LNCAP (cell line): ENCODE results near the gene G6PC1.

Experiments used
- TF ChIP-seq, protein P1 (sequence below): fragments of 450-650 bp; IDR thresholded peaks from 2 replicates; pipeline ENCODE4 v1.5.1; 2017; ENCODE audit warnings: mild to moderate bottlenecking

Gene G6PC1

DNA sequence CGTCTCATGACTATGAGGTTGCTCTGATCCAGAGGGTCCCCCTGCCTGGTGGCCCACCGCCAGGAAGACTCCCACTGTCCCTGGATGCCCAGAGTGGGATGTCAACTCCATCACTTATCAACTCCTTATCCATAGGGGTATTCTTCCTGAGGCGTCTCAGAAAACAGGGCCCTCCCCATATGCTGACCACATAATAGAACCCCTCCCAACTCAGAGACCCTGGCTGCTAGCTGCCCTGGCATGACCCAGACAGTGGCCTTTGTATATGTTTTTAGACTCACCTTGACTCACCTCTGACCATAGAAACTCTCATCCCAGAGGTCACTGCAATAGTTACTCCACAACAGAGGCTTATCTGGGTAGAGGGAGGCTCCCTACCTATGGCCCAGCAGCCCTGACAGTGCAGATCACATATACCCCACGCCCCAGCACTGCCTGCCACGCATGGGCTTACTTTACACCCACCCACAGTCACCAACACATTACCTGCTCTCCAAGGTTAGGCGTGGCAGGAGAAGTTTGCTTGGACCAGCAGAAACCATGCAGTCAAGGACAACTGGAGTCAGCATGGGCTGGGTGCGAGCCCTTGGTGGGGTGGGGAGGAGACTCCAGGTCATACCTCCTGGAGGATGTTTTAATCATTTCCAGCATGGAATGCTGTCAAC lies 2.3 kb upstream of the G6PC1 start:
- TF ChIP-seq, protein P1, sequence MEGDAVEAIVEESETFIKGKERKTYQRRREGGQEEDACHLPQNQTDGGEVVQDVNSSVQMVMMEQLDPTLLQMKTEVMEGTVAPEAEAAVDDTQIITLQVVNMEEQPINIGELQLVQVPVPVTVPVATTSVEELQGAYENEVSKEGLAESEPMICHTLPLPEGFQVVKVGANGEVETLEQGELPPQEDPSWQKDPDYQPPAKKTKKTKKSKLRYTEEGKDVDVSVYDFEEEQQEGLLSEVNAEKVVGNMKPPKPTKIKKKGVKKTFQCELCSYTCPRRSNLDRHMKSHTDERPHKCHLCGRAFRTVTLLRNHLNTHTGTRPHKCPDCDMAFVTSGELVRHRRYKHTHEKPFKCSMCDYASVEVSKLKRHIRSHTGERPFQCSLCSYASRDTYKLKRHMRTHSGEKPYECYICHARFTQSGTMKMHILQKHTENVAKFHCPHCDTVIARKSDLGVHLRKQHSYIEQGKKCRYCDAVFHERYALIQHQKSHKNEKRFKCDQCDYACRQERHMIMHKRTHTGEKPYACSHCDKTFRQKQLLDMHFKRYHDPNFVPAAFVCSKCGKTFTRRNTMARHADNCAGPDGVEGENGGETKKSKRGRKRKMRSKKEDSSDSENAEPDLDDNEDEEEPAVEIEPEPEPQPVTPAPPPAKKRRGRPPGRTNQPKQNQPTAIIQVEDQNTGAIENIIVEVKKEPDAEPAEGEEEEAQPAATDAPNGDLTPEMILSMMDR = no peak

DNA sequence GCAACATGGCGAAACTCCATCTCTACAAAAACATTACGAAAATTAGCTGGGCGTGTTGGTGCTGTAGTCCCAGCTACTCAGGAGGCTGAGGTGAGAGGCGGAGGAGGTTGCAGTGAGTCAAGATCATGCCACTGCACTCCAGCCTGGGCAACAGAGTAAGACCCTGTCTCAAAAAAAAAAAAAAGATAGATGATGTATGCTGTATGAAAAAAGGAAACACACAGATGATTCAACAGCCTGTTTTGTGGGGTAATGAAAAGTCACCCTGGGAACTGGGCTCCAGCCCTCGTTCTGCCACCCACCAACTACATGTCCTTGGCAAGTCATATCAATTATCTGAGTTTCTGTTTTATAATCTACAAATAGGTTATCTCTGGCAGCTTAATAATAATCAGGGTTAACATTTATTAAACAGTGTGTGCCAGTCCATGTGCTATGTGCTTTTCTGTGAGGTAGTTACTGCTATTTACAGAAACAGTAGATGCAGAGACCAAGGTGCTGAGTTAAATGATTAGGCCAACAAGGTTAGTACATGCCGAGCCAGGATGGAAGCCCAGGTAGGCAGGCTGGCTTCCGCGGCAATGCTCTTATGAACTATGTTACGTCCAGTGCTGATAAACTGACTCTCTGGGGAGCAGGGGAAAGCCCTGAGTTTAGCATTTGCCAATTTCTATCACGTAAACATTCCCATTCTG lies 1.1 kb downstream of the G6PC1 start:
- TF ChIP-seq, protein P1 = no peak

DNA sequence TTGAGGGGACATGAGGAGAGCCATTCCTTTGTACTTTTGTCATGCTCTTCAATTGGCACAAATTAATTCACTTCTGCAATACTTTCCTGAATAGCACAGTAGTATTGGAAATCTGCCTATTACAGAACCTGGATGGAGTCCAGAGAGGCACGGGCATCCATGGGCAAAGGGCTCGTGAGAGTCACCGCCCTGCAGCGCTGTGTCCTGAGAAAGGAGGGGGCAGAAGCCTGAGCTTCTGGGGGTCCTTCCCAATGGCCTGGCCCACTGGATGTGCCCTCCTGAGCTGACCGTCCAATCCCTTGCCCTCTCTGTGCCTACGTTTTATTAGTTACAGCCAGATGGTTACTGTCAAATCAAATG lies 3.5 kb downstream of the G6PC1 start:
- TF ChIP-seq, protein P1 = no peak

DNA sequence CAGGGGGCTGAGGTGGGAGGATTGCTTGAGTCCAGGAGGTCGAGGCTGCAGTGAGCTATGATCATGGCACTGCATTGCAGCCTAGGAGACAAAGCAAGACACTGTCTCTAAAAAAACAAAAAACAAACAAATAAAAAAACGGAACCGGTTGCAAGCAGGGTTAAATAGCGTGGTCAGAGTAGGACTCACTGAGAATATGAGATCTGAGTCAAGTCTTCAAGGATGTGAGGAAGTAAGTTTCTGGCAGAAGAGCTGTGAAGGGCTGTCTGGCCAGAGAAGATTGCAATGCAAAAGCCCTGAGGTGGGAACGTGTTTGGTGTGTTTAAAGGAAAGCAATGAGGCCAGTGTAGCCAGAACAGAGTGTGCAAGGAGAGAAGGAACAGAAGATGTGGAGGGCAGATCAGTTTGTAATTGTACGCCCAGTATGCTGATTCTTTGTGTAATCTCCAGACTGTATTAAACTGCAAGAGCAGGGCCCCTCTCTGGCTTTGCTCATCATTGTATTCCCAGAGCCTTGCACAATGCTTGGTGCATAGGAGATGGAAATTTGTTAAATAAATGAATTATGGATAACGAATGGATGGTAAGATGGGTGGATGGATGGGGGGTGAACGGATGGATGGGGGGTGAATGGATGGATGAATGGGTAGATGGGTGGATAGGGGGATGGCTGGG lies 6.3 kb downstream of the G6PC1 start:
- TF ChIP-seq, protein P1 = no peak

DNA sequence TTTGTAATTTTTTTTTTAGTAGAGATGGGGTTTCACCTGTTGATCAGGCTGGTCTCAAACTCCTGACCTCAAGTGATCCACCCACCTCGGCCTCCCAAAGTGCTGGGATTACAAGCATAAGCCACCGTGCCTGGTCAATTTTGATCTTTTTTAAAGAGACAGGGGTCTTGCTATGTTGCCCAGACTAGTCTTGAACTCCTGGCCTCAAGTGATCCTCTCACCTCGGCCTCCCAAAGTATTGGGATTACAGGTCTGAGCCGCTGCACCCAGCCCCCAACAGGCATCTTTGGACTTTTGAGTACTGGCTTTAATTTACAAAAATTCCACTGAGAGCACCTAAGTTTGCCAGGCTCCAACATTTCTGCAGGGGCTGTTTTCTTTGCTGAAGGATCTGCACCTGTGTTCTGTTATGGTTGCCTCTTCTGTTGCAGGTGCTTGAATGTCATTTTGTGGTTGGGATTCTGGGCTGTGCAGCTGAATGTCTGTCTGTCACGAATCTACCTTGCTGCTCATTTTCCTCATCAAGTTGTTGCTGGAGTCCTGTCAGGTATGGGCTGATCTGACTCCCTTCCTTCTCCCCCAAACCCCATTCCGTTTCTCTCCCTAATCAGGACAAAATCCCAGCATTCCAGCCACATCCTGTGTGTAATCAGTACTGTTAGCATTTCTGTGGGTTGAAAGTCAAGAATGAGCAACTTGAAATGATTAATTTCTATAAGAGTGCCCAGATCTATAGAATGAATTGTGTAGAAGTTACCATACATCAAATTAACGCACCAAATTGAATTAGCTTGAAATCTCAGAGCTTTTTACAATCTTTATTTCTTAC lies 8.5 kb downstream of the G6PC1 start:
- TF ChIP-seq, protein P1 = no peak

DNA sequence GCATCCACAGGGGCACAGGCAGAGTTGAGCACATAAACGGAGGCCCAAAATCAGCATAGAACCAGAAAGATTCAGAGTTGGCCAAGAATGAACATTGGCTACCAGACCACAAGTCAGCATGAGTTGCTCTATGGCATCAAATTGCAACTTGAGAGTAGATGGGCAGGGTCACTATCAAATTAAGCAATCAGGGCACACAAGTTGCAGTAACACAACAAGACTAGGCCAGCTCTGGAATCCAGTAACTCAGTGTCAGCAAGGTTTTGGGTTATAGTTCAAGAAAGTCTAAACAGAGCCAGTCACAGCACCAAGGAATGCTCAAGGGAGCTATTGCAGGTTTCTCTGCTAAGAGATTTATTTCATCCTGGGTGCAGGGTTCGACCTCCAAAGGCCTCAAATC lies 12.9 kb downstream of the G6PC1 start:
- TF ChIP-seq, protein P1 = no peak

DNA sequence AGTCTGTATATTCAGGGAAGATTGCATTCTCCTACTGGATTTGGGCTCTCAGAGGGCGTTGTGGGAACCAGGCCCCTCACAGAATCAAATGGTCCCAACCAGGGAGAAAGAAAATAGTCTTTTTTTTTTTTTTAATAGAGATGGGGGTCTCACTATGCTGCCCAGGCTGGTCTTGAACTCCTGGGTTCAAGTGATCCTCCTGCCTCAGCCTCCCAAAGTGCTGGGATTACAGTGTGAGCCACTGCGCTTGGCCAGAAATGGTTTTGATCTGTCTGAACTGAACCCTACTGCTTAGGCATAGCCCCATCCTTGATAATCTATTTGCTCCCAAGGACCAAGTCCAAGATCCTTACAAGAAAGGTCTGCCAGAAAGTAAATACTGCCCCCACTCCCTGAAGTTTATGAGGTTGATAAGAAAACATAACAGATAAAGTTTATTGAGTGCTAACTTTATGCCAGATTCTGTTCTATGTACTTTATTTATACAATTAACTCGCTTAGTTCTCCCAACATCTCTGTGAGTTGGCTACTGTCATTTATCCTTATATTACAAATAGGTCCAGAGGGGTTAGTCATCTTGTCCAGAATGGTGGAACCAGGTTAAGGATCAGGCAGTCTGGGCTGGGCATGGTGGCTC lies 13.5 kb downstream of the G6PC1 start:
- TF ChIP-seq, protein P1 = no peak
